GM21447 (cell line): ENCODE measurements around the gene TP73.

Source experiments
- ATAC-seq: cut with Tn5 transposase; IDR thresholded peaks from one replicate; pipeline ENCODE4 v1.9.1; 2021; ENCODE audit not compliant: unreplicated experiment

TP73 gene

GRCh38 chr1:3776231-3776961 lies 124.1 kb downstream of the TP73 start:
- ATAC-seq = no peak

GRCh38 chr1:3777078-3777547 lies 124.8 kb downstream of the TP73 start:
- no peak for ATAC-seq

GRCh38 chr1:3777647-3778589 lies 125.6 kb downstream of the TP73 start:
- no peak for ATAC-seq

GRCh38 chr1:3778590-3779264 lies 126.4 kb downstream of the TP73 start:
- ATAC-seq = no peak

DNA sequence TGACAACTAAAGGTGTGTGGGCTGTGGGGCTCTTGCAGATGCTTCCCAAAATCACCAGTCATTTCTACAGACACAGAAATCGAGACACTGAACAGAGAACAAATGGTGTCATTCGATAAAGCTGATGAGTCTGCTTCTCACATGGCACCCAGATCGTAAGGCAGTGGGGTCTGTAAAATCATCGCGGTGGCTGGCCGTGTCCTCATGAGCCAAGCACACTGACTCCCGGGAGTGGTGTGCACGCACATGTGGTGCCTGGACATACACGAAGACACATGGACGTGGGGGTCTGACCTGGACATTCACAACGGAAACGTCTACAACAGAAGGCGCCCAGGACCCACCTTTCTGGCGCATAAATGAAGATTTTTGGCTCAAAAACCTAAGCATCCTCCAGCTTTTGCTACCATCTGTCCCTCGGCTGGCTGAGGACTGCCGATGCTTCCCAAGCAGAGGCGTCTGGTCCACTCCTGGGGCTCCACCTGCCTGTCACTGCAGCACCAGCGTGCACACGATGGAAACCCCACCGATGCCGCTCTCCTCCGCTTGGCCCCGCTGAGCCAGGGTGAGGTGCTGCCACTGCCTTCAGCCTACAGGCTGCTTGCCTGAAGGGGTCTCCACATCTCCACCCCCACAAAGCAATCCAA lies 127.1 kb downstream of the TP73 start:
- ATAC-seq = no peak

DNA sequence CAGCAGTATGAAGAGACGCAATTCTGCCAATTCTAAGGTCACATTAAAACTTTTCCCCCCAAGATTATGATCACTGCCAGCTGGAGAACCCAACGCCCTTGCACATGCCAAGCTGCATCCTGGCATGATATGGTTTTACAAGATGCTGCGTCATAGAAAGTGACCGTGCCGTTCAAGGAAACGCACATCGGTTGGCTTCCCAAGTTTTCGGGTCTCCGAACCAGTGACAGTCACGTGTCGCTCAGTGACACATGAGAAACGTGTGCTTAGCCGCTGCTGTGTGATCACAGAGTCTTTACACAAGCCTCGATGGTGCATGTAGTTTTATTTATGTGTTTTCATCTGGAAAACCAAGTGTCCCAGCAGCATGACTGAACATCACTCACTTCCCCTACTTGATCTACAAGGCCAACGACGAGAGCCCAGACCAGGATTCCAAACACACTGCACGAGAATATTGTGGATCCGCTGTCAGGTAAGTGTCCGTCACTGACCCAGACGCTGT lies 127.6 kb downstream of the TP73 start:
- no peak for ATAC-seq

- ATAC-seq = no peak
These were observed 128.6 kb downstream of the TP73 start for GRCh38 chr1:3780901-3781300.

DNA sequence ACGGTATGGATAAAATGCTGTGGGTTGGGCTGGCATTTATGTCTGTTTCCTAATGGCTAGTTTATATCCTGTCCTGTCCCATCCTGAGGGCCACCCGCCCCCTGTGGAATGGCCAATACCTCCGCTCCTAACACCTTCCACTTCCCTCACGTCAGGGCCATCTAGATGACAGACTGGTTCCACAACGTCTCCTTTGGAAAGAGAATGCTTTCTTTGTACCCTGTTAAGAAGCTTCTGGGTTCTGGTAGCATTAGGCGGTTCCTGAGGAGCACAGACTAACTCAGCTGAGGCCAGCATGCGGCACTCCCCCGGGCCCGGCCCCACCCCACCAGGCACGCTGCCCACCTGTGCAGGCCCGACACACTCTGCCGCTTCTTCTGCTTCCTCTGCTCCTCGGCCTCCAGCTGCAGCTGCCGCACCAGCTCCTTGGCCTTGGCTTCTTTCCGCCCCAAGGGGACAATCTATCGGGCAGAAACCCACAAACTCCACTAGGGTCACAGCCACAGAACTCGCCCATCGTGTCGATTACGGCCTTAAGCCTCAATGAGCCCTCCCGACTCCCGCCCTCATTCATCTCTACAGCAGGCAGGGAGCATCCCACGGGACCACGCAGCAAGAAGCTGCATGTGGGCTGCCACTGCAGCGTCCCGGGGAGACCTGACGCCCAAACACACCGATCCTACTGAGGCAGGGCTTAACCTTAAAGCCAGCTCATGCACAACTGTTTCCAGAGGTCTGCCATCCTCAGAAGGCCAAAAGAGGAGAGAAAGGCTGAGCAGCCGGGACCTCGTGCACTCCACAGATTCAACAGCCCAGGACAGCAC lies 131.5 kb downstream of the TP73 start:
- no peak for ATAC-seq

GRCh38 chr1:3785045-3785444 lies 132.7 kb downstream of the TP73 start:
- ATAC-seq = no peak

- ATAC-seq = no peak
These were observed 133.3 kb downstream of the TP73 start for GRCh38 chr1:3785456-3786157.
